ENCODE data around the gene LUZP1.

LUZP1 gene

GRCh38 chr1:23177031-23177430 lies 8.4 kb upstream of the LUZP1 start:
- no peak for TF ChIP-seq REST (IDR thresholded peaks at IDR 0.05; ENCODE audit: insufficient read depth in 1 of 2, low read depth in 2 of 2, low read length in 2 of 2)
- TF ChIP-seq TAF1 (IDR thresholded peaks at IDR 0.05; ENCODE audit: borderline replicate concordance, insufficient read depth, low read length): no peak
- TF ChIP-seq SIN3A (IDR thresholded peaks at IDR 0.05; ENCODE audit: borderline replicate concordance, insufficient read depth, low read length): no peak
- TF ChIP-seq POLR2AphosphoS5 (IDR thresholded peaks at IDR 0.05; ENCODE audit: low read depth, low read length): no peak
- no peak for TF ChIP-seq FOXP2 (optimal IDR thresholded peaks at IDR 0.05; ENCODE audit: borderline replicate concordance, extremely low read depth, extremely low read length, insufficient read depth)

DNA sequence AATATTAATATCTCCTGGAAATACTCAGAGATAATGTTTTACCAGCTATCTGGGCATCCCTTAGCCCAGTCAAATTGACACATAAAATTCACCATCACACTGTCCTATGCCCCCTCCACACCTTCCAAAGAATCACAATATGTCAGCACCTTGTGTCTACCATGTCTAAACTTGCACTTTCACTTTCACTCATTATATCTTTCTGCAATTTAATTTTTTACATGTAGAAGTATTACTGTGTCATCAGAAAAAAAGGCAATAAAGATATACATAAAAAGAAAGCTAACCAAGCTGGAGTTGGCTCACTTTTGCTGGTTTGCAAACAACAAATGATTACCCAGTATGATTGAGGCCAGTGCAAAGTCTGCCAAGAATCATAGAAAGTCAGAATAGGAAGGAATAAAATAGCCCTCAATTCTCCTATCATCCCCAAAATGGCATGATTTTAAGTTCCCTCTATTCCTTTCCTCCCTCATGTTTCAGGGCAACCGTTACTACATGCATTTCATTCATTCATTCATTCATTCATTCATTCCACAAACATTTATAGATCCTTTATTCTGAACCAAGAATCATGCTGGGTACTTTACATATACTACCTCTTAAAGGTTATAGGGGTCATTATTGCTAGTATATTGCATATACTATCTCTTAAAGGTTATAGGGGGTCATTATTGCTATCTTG lies 5.9 kb upstream of the LUZP1 start:
- TF ChIP-seq SIN3A (IDR thresholded peaks at IDR 0.05; ENCODE audit: borderline replicate concordance, insufficient read depth, low read length) (no peak), REST (IDR thresholded peaks at IDR 0.05; ENCODE audit: insufficient read depth in 1 of 2, low read depth in 2 of 2, low read length in 2 of 2) (no peak), POLR2AphosphoS5 (IDR thresholded peaks at IDR 0.05; ENCODE audit: low read depth, low read length) (no peak), FOXP2 (optimal IDR thresholded peaks at IDR 0.05; ENCODE audit: borderline replicate concordance, extremely low read depth, extremely low read length, insufficient read depth) (no peak), TAF1 (IDR thresholded peaks at IDR 0.05; ENCODE audit: borderline replicate concordance, insufficient read depth, low read length) (no peak)

DNA sequence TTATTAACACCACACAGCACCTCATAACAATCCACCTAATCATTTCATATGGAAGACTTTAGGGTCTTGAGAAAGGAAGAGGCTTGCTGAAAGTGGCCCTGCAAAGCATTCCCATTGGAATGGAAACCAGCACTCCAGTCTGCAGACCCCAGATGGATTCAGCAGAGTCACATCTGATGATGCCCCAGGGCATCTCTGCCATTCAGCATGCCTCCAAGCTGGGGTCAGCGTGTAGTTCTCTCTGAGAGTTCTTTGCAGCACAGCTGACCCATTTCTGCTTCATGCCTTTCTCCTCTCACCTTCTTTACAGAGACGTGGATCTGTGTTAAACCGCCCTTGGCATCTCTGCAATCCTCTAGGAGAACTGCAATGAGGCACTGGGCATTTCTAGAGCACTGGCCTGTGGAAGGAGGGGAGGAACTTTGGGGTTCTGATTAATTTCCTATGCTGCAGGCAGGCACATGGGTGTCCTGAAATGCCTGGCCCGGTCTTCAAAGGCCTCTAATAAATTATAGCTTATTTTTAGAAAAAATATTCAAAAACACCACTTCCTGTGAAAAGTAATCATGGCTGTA lies 2.6 kb upstream of the LUZP1 start:
- TF ChIP-seq TAF1 (IDR thresholded peaks at IDR 0.05; ENCODE audit: borderline replicate concordance, insufficient read depth, low read length): no peak
- TF ChIP-seq REST (IDR thresholded peaks at IDR 0.05; ENCODE audit: insufficient read depth in 1 of 2, low read depth in 2 of 2, low read length in 2 of 2): no peak

- TF ChIP-seq REST (IDR thresholded peaks at IDR 0.05; ENCODE audit: insufficient read depth in 1 of 2, low read depth in 2 of 2, low read length in 2 of 2) (no peak), TAF1 (IDR thresholded peaks at IDR 0.05; ENCODE audit: borderline replicate concordance, insufficient read depth, low read length) (0 out of 2 replicates have a peak, but pooled peaks have one; percentile 12)
Observed at GRCh38 chr1:23169727-23170335, 1.2 kb upstream of the LUZP1 start.
